ENCODE data around the gene MAGI1.

DNA sequence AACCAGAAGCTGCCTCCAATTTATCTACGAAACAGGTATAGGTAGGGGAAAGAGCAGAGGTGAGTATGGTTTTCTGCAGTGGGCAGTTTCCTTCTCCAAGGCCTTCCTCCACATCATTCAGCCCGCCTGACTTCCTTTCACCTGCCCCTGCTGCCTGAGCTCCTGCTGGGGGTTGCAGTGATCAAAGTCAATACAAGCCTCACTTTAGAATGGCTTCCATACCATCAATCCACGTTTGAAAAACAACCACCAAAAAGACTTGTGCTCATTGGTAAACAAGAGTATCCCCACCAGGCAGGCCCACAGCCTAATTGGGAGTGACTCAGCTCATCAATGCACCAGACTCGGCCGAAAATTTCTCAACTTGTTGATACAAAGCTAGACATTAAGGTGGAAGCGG lies 159.9 kb downstream of the MAGI1 start:
- no peak for TF ChIP-seq LEF1 (IDR thresholded peaks at IDR 0.05; ENCODE audit: borderline replicate concordance)
- TF ChIP-seq NFRKB (IDR thresholded peaks at IDR 0.05), result no peak
- no peak for TF ChIP-seq ELF4 (IDR thresholded peaks at IDR 0.05)
- no peak for TF ChIP-seq TARDBP (IDR thresholded peaks at IDR 0.05)
- TF ChIP-seq SP1 (IDR thresholded peaks at IDR 0.05), result no peak
- no peak for TF ChIP-seq ARNT (IDR thresholded peaks at IDR 0.05)
- TF ChIP-seq SUZ12 (IDR thresholded peaks at IDR 0.05), result no peak
- no peak for TF ChIP-seq ZNF384 (IDR thresholded peaks at IDR 0.05)
- no peak for TF ChIP-seq FOXA1 (IDR thresholded peaks at IDR 0.05)
- TF ChIP-seq FOXM1 (IDR thresholded peaks at IDR 0.05; ENCODE audit: borderline replicate concordance), result no peak
- TF ChIP-seq HDGF (IDR thresholded peaks at IDR 0.05; ENCODE audit: borderline replicate concordance), result no peak

Data from HEK293T (cell line).